Right forelimb (tissue), 1 donor: Measurements from ENCODE around the gene CAMK2N1.

Source experiments
- DNase-seq: peaks from one replicate; pipeline ENCODE4 v3.0.0-alpha.2; 2018

The CAMK2N1 gene

DNA sequence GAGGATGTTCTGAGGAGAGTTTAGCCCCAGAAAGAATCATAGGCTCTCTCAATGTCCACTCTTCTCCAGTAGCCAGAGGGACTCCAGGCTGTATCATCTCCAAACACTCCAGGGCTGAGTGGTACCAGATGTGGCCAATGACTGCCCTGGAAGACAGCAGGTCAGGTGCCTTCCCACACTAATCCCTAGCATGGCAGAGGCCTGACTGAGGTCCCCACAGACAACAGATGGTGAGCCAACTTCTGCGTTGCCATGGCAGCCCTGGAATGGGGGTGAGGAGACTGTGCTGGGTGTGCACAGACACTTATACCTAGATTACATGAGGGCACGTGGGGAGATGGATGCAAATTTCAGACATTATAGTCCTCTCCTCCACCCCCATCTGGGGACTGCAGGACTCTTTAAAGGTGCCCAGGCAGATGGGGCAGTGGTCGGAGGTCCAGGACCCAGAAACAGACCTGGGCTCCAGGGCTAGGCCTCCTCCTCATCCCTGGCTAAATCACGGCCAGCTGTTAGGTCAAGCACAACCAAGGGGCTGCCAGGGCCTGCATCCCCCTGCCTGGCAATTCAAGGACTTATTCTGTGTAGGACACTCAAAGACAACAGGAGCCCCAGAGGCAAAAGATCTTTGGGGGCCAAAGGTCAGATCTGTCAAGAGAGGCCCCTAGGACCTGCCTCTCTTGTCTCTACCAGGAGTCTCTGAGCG, 42.9 kb downstream of the CAMK2N1 start:
- no peak for DNase-seq

DNA sequence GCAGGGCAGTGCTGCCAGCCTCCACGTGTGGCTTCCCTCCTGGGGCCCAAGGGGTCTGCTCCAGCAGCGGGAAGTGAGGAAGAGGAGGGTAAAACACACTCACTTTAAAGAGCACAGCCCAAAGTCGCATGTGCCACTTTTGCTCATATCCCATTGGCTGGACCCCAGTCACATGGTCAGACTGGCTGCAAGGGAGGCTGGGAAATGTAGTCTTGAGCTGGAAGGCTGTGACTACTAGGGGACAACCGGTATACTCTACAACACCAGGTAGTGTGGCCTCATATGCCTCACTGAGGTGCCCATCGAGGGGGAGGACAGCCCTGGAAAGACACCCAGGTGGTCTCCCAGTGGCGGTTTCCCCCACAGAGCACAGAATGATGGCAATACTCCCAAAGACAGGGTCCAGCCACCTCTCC, 45.2 kb downstream of the CAMK2N1 start:
- no peak for DNase-seq

DNA sequence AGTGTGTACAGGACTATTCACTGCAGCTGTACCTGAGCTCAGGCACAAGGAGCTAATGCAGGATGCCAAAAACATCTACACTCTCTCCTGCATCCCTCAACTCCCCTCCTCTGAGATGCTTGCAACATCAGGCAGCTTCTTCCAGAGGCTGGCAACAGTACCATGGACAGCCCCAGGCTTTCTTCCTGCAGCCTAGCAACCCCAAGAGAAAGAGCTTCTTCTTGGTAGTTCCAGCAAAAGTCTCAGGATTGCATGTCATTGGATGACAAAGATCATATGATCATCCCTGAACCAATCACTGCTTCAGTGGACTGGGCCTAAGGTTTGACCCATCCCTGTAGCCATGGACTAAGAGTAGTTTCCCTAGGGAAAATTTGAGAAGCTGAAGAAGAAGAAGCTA, 46.7 kb downstream of the CAMK2N1 start:
- no peak for DNase-seq

DNA sequence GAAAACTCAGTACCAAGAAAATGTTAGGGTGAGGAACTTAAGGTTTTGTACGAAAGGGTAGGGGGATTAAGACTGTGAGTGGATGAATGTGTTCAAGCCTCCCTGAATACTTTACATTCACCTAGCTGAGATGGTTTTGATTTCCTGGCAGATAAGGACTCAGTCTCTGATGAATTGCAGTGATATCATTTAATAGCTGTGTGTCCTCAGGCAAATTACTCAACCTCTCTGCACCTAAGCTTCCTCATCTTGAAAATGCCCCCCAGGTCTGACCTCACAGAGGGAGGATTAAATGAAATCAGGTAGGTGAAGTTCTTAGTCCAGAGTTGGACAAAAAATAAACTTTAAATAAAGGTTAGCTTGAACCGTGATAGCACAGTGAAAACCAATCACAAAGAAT, 48.4 kb downstream of the CAMK2N1 start:
- no peak for DNase-seq

DNA sequence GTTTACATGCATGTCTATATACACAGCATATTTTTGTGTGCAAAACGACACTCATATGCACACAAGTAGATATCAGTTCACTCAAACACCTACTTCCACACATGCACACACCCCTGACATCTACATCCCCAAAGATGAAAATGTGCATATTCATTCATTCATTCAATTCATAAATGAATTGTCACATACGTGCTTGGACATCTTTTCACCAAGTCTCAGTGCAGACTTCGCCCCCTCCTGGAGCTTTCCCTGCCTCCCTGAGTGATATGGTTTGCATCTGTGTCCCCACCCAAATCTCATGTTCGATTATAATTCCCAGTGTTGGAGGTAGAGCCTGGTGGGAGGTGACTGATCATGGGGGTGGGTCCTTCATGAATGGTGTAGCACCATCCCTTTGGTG, 53.1 kb downstream of the CAMK2N1 start:
- no peak for DNase-seq
